Mammary microvascular endothelial cell (primary cell): ENCODE data around the gene XRCC1. TPM values are rescaled to one million over a fixed set of nuclear protein-coding genes. Genes with fewer than 3 reads are reported as not detected.

Experiments used
- total RNA-seq: library from RNA; depleted of rRNA; stranded (reverse); fragments of >200 nt; gene quantifications from 2 replicates; pipeline ENCODE4 v1.2.3, GENCODE V29; 2015

Gene XRCC1, protein sequence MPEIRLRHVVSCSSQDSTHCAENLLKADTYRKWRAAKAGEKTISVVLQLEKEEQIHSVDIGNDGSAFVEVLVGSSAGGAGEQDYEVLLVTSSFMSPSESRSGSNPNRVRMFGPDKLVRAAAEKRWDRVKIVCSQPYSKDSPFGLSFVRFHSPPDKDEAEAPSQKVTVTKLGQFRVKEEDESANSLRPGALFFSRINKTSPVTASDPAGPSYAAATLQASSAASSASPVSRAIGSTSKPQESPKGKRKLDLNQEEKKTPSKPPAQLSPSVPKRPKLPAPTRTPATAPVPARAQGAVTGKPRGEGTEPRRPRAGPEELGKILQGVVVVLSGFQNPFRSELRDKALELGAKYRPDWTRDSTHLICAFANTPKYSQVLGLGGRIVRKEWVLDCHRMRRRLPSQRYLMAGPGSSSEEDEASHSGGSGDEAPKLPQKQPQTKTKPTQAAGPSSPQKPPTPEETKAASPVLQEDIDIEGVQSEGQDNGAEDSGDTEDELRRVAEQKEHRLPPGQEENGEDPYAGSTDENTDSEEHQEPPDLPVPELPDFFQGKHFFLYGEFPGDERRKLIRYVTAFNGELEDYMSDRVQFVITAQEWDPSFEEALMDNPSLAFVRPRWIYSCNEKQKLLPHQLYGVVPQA
- 23.6 and 24.1 TPM in 2 replicates for total RNA-seq

DNA sequence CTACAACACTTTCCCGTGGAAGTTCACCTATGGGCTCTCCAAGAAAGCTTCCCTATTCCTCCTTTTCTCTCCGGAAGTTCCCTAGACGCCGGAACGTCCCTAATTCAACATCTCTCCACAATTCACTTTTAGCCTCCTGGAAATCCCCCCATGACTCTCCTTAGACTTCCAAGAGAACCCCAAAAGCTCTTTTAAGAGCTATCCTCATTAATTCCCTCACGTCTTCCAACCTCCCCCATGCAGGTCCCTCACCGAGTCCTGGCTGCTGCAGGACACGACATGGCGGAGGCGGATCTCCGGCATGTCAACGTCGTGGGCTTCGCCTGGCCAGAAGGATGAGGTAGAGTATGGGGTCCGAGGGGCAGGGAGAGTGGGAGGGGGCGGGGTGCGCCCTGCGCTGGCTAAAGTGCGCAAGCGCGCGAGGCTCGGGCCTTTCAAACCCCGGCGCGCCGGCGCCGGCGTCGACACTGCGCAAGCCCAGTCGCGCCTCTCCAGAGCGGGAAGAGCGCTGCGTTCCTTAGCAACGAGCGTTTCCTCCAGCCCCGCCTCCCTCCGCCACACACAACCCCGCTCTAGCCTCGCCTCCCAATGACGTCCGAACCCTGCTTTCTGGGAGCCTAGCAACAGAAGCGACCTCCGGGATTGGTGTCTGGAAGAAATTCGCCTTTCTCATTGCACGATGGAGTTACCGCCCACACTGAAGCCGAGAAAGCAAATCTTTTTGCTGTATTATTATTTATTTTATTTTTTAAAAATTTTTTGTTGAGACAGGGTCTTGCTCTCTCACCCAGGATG is at the start of gene XRCC1, which contains the start of gene PINLYP:
Gene XRCC1 (minus strand): TSS at position 372 of the 795 bp plus-strand sequence. CDS start 69 bp downstream, at position 303.
Gene PINLYP (plus strand): TSS at position 646 of the 795 bp plus-strand sequence. CDS start 1,391 bp downstream, outside the sequence.

GRCh38 chr19:43619262-43620060 is 44.1 kb upstream of the XRCC1 start, which contains the start of gene ZNF428:
ZNF428 (minus strand) TSS chr19:43619629; CDS start chr19:43614304, 5,325 bp downstream.

GRCh38 chr19:43611788-43612187 is 36.5 kb upstream of the XRCC1 start, which contains the start of gene SRRM5:
SRRM5 (plus strand) TSS chr19:43612088; CDS start chr19:43612122, 34 bp downstream.

GRCh38 chr19:43595999-43596841 is 20.9 kb upstream of the XRCC1 start, which contains the start of the genes IRGQ and ZNF576:
IRGQ (minus strand) TSS chr19:43596134; CDS start chr19:43595338, 796 bp downstream.
ZNF576 (plus strand) TSS chr19:43596595; CDS start chr19:43597109, 514 bp downstream.

GRCh38 chr19:43532962-43533545 is 42.3 kb downstream of the XRCC1 start, which contains the start of gene ZNF575:
ZNF575 (plus strand) TSS chr19:43533188; CDS start chr19:43534423, 1,235 bp downstream.

DNA sequence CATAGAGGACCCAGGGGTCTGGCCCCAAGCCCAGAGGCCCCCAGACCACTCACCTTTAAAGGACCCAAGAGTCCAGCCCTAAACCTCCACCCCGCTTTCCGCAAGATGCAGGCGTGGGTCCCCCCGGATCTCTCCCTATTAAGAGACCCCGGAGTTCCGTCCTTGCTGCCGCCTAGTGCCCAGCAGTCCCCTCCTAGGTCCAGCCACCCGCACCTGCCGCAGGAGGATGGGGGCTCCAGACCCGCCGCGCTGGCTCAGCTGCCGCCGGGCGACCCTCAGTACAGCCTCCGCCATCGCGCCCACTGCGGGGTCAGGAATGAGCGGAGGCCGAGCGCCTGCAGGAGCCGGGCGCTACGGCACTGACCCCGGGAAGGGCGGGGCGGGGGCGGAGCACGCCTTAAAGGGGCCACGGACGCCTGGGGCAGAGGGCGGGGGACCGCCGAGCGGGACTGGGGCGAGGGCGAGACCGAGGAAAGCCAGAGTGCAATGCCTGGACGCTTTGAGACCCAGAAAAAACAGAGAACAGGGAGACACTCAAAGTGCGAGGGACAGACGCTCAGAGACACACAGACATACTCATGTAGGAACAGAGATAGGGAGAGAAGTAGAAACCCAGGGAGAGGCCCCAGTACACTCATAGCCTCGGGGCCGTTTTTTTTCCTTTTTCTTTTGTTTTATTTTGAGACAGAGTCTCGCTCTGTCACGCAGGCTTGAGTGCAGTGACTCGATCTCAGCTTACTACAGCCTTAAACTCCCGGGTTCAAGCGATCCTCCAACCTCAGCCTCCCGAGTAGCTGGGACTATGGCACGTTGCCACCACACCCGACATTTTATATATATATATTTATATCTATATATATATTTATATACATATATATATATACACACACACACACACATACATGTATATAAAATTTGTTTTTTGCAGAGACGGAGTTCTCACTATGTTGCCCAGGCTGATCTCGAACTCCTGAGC is 48.2 kb downstream of the XRCC1 start, which contains the start of gene ETHE1:
Gene ETHE1 (minus strand): TSS at position 318 of the 976 bp plus-strand sequence. CDS start 24 bp downstream, at position 294.

GRCh38 chr19:43504426-43505185 is 70.7 kb downstream of the XRCC1 start, which contains the start of gene PHLDB3:
PHLDB3 (minus strand) TSS chr19:43504746; CDS start chr19:43504118, 628 bp downstream.

Other genes starting within 250 kb of the XRCC1 start
- gene CD177, start 221.8 kb downstream of the XRCC1 start, total RNA-seq, result 0.13 and 0.34 TPM in 2 replicates
- gene TEX101, start 160.6 kb downstream of the XRCC1 start, total RNA-seq, result not detected in 2 replicates
- 0.10 TPM in 1 of 2 replicates, not detected in the other for gene LYPD3, start 109.9 kb downstream of the XRCC1 start, total RNA-seq
- 2.9 and 5.4 TPM in 2 replicates for gene PHLDB3, start 70.8 kb downstream of the XRCC1 start, total RNA-seq
- gene ETHE1, start 48.3 kb downstream of the XRCC1 start, total RNA-seq, result 57.5 and 60.8 TPM in 2 replicates
- gene ZNF575, start 42.3 kb downstream of the XRCC1 start, total RNA-seq, result 0.07 and 0.15 TPM in 2 replicates
- 0.44 and 1.00 TPM in 2 replicates for gene PINLYP, start 274 bp upstream of the XRCC1 start, total RNA-seq
- 23.6 and 24.0 TPM in 2 replicates for gene IRGQ, start 20.6 kb upstream of the XRCC1 start, total RNA-seq
- gene ZNF576, start 21.1 kb upstream of the XRCC1 start, total RNA-seq, result 11.8 and 16.6 TPM in 2 replicates
- gene SRRM5, start 36.6 kb upstream of the XRCC1 start, total RNA-seq, result 0.33 TPM in 1 of 2 replicates, not detected in the other
- gene ZNF428, start 44.1 kb upstream of the XRCC1 start, total RNA-seq, result 42.8 and 50.8 TPM in 2 replicates
- 1.1 and 1.6 TPM in 2 replicates for gene CADM4, start 64.3 kb upstream of the XRCC1 start, total RNA-seq
- 168 and 177 TPM in 2 replicates for gene PLAUR, start 94.6 kb upstream of the XRCC1 start, total RNA-seq
- gene IRGC, start 140.5 kb upstream of the XRCC1 start, total RNA-seq, result not detected in 2 replicates
- 12.0 and 16.7 TPM in 2 replicates for gene SMG9, start 179.4 kb upstream of the XRCC1 start, total RNA-seq
- 1.3 and 3.2 TPM in 2 replicates for gene KCNN4, start 205.4 kb upstream of the XRCC1 start, total RNA-seq
- gene LYPD5, start 226.9 kb upstream of the XRCC1 start, total RNA-seq, result 2.4 and 3.9 TPM in 2 replicates